ENCODE data around the gene ENO3.

Gene ENO3

DNA sequence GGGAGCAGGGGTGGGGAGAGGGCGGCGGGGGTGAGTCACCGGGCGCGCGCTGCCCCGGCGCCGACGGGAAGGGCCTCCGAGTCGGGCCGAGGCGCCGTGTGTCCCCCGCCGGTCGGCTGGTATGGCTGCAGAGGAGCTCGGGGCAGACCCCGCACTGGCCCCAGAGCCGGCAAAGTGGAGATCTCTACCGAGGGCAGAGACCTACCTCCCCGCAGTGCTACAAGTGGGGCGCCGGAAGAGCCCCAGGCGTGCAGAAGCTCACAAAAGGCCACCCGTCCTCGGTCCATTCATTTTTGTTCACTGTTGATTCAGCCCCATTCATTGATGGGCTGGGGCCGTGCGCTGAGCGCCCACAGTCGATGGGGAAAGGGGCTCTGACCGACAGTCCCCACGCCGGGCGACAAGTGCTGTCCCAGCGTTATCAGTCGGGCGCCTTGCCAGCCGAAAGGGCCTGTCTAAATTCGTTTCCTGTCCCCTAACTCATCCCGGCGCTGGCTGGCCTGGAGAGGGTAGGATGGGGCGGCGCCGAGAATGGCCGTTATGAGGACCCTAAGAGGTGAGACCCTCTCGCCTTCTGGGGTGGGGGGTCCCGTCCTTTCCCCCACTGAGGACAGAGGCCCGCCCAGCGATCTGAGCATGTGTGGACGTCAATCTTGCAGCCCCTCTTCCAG, 709 bp upstream of the ENO3 start:
- no peak for DNase-seq (ENCODE audit: low spot score)

DNA sequence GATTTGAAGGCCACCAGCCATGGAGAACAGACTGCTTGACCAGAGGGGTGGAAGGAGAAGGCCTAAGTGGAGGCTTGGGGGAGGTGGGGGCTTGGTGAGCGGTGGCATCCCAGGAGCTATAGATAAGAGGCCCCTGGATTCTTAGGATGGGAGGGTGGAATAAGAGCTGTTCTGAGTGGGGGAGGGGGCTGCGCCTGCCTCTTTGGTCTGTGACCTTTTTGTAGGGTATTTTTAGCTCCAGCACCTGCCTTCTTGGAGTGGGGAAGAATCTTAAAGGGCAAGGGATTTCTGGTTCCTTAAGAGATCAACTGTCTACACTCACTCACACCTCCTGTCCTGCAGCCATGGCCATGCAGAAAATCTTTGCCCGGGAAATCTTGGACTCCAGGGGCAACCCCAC, 567 bp downstream of the ENO3 start:
- DNase-seq (ENCODE audit: low spot score): no peak

DNA sequence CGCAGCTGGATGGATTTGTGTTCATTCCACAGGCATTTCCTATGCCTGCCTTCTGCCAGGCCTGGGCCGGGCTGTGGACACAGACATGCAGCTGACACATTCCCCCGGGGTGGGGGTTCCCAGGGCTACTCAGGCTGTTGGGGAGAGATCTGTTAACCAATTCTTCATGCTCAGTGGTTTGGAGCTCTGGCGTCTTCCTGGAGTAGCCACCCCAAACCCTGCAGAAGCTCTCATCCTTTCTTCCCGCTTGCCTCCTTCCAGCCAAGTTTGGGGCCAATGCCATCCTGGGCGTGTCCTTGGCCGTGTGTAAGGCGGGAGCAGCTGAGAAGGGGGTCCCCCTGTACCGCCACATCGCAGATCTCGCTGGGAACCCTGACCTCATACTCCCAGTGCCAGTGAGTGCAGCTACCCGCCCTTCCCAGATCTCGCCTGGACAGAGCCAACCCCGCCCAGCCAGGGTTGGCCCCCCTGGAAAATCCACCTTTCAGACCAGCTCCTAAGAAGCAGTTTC, 2.6 kb downstream of the ENO3 start:
- no peak for DNase-seq (ENCODE audit: low spot score)

DNA sequence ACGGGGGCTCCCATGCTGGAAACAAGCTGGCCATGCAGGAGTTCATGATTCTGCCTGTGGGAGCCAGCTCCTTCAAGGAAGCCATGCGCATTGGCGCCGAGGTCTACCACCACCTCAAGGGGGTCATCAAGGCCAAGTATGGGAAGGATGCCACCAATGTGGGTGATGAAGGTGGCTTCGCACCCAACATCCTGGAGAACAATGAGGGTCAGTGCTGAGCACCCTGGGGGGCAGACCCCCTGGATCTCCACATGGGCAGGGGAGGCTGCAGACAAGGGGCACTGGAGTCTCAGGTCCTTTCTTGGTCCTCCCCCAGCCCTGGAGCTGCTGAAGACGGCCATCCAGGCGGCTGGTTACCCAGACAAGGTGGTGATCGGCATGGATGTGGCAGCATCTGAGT, 4.2 kb downstream of the ENO3 start:
- no peak for DNase-seq (ENCODE audit: low spot score)

DNA sequence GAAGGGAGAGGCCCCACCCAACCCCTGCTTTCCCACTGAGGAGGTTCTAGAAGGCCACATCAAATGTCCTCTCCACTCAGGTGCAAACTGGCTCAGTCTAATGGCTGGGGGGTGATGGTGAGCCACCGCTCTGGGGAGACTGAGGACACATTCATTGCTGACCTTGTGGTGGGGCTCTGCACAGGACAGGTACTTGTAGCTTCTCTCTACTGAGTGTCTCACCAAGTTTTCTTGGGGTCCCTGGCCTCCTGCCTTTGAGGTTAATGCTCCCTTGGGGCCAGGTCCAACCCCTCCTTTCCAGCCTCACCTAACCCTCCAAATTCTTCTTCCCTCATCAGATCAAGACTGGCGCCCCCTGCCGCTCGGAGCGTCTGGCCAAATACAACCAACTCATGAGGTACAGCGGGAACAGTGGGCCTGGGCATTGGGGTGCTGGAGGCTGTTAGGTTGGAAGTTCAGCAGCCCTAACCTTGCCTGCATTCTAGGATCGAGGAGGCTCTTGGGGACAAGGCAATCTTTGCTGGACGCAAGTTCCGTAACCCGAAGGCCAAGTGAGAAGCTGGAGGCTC, 5.7 kb downstream of the ENO3 start:
- DNase-seq (ENCODE audit: low spot score): no peak

DNA sequence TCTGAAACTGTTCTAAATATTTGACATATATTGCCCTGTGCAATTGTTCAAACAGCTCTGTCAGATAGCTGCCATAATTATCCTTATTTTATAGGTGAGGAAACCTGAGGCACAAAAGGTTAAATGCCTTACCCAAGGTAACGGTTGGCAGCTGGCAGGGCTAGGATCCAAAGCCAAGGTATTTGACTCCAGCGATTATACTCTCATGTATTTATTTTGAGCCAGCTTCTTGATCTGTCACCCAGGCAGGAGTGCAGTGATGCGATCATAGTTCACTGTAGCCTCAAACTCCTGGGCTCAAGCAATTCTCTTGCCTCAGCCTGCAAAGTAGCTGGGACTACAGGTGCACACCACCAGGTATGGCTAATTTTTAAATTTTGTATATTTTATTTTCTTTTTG, 7.2 kb downstream of the ENO3 start:
- no peak for DNase-seq (ENCODE audit: low spot score)

DNA sequence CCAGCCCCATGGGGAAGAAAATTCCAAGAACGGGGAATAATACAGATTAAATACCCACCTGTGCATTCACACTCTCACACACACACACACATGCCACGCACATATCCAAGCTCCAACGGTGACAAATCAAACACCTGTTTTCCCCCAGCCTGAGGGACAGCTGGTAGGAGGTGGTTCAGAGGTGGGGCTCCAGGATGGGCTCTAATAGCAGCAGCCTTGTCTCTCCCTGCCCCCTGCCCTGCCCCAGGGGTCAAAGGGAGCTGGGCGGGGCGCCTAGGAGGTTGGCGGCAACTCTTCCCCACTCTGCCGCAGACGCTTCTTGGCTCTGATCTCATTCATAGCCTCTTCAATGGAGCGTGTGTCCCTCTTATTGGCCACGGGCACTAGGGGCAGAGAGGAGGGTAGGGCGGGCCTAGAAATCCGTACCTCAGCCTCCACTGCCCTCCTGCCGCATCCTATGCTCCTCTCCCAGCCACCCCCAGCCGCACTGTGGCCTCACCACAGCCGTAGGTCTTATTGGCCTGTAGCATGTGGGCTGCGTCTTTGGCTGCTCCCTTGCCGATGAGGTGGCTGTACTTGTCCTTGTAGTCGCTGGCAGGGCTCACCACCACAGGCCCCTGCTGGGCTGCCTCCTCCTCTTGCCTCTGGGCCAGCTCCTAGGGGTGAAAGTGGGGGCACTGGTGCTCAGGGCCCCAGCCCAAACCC, 8.5 kb downstream of the ENO3 start:
- DNase-seq (ENCODE audit: low spot score): no peak

DNA sequence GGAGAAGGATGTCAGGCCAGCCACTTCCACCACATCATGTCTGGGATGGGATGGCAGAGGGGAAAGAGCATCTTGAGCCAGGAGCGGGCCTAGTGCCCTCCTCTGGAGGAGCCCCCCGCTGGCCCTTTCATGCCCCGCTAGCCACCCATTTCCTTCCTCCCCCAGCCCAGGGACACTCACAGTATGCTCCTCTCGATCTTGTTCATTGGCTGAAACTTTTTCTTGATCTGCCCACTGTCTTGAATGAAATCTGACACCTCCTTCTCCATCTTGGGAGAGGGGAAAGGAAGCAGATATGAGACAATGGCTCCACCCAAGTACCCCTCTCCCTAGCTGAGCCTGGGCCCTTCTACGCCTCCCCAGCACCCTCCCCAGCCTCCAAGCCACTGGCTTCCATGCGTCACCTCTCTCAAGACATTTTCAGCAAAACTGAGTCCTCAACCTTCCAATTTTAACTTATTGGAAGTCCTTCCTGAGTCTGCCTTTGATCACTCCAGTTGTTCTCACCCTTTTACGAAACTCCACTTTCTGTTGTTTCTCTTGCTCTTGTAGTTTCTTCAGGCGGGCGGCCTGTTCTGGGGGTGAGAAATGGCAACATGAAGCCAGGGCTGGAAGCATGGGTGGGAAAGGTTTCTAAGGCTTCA, 9.5 kb downstream of the ENO3 start:
- no peak for DNase-seq (ENCODE audit: low spot score)

DNA sequence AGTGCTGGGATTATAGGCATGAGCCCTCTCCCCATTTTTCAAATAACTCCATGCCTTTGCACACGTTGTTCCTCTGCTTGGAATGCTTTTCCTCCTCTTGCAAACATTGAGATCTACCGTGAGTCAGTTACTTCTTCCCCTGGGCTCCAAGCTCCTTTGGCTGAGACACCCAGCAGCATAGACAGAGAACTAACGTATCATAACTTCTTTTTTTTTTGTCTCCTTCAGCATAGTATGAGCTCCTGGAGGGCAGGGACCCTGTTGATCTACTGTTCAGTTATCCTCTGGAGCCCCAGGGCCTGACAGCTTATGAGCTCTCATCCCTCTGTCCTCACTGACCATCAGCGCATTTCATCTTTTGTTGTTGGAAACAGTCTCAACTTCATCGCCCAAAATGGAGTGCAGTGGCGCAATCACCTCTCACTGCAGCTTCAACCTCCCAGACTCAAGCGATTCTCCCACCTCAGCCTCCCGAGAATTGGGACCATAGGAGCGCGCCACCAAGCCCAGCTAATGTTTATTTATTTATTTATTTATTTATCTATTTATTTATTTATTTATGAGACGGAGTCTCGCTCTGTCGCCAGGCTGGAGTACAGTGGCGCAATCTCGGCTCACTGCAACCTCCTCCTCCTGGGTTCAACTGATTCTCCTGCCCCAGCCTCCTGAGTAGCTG, 14.5 kb downstream of the ENO3 start:
- DNase-seq (ENCODE audit: low spot score): no peak

DNA sequence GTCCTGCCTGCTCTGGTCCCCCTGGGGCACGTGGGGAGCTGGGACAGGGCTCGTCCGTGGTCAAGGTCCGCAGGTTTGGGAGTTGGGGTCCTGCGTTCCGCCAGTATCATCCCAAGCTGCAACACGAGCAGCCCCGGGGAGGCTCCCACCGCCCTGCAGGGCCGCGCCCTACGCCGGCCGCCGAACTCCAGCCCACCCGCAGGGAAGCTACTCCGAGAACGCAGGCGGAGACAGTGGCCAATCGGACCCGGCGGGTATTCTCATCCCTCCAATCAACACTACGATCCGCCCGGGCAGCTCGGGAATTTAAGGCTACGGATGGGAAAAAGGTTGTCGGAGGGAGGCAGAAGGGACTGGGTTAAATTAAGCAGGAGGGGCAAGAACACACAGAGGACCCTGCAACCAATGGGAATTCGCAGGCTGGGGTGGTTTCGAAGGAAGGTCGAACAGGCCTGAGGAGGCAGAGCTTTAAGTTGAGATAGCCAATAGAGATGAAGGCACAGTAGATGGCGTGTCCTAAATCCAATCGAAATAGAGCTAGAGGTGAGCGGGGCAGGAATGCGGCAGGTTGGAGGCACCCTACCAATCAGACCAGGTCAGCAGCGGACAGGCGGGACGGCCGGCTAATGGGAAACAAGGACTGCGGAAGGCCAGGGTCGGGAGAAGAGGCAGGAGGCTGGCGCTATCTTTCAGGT, 16.1 kb downstream of the ENO3 start:
- DNase-seq (ENCODE audit: low spot score): peak; percentile 100

DNA sequence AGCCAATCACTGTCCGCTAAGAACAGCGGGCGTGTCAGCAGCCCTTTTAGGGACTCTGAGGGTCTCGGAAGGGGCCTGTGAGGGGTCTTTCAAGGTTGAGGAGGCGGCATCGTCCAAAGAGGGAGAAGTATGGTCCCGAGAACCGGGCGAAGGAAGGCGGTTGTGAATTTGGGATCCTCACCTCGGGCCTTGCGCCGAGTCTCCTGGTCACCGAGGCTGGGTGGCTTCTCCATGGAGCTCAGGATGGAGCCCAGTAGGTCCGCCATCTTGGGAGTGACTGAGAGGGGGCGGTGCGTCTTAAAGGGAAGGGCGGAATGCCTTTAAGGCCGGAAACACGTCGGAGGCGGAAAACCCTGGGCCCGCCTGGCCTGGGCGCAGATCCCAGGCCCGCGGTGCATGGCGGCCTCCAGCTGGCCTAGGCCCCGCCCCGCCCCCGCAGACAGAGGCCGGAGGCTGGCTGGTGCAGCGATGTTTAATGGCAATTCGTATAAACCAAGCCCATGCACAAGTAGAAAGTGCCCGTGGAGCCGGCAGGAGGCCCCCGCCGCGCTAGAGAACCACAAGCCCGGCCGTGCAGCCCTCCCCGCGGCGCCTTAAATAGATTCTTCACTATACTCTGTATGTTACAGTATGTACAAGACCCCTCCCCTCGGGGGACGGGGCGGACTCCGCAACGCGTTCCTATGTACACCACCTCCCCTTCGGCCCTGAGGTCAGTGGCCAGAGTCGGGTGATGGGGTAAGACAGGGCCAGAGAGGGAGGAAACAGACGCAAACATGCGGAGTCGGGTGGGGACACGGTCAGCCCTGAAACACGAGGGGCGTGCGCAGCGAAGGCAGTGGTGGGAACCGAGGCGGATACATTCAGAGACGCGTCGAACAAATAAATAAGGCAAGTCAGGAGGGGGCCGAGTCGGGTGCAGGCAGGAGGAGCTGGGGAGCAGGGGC, 16.9 kb downstream of the ENO3 start, which contains the start of gene SPAG7:
TSS of gene SPAG7 (minus strand) at position 279 of the 947 bp plus-strand sequence. CDS start at position 266, 13 bp downstream.
- DNase-seq (ENCODE audit: low spot score): peak; percentile 98

DNA sequence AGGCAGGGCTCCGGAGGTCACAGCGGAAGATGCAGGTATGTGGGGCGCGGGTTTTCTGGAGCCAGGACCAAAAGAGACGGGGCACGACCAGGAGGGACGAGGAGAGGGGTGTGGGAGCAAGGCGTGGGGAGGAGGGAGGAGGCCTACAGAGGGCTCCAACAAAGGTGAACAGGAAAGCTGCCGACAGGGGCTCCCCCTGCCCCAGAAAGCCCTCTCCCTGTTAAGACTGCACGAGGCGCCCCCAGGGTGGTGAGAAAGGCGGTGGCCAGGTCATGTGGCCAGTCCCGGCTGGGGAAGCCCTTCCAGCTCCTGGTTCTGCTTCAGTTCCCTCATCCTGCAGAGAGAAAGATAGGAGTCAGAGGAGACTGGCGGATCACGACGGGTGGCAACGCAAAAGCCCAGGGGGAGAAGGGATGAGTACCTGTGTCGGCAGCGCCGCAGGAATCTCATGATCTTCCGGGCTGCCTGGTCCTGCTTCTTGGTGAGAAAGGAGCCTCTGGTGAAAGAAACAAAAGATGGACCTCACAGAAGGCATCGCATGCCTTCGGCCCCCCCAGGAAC, 17.6 kb downstream of the ENO3 start:
- no peak for DNase-seq (ENCODE audit: low spot score)

DNA sequence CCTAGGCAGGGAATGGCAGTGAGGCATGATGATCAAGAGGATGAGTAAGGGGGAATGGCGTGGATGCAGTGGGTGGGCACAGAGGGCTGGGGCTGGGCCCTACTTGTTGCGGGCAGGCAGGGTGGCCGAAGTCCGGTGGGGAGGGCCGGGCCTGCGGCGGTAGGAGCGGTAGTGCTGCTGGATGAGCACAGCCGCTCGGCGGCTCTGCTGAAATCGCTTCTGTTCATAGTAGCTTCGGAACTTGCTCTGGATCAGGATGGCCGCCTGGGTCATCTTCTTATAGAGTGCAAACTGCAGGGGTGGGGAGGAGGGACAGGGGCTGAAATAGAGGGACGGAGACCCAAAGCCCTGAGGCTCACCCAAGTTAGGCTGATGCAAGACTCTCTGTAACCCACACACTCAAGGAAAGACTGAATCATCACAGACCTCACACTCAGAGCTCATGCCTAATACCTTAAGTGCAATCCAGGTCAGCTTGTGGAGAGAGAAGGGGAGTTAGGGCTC, 18.2 kb downstream of the ENO3 start:
- DNase-seq (ENCODE audit: low spot score): no peak

DNA sequence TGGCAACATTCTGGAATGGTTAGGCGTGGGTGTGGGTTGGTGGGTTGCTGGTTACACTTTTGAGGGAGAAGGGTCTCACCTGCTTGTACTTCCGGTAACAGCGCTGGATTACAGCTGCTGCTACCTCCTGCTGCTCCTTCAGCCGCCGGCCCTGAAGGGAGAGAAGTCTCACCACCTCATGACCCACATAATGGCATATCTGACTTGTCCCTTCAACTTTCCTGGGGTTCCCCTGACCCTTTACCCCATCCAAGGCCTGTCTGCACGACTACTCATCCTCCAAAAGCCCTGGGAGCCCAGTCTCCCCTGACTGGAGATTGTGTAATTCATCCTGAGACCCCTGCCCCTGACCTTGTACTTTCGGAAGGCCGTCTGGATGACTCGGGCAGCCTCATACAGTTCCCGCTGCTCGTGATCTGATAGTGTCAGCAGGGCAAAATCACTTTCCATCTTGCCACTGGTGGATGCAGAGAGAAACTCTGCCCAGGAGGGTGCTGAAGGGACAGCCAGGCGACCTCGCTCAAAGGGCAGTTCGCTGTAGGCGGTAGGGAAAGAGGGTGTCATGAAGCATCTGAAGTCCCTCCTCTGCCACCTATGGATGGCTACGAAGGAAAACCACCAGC, 18.7 kb downstream of the ENO3 start:
- no peak for DNase-seq (ENCODE audit: low spot score)

DNA sequence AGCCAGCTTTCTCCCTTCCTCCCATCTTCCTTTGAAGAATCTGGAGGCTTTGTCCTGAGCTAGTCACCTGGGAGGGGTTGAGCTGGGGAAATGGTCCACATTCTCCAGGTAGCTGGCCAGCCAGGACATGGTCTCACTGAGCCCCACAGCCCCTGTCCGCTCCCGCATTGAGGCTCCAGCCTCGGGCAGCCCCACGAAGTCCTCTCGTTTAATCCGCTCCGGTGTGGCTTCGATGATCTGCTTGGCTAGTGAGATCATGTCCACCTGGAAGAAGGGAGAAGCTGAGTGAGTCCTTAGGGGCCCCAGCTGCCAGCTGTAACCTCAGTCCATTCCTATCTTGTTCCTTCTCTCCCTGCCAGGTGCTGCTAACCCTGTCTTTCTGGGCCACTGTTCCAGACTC, 19.4 kb downstream of the ENO3 start:
- no peak for DNase-seq (ENCODE audit: low spot score)

DNA sequence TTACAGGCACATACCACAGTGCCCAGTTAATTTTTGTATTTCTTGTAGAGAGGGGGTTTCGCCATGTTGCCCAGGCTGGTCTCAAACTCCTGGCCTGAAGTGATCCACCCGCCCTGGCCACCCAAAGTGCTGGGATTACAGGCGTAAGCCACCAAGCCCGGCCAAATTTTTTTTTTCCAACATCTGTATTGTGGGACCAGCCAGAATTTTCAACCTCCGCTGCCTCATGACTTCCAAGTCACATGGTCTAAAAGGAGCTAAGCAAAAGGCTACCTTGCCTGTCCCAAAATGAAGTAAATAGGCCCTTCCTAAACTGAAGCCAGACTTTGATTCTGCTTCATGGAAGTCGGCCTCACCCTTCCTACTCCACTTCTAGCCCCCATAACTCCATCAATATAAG, 20.9 kb downstream of the ENO3 start:
- DNase-seq (ENCODE audit: low spot score): no peak

DNA sequence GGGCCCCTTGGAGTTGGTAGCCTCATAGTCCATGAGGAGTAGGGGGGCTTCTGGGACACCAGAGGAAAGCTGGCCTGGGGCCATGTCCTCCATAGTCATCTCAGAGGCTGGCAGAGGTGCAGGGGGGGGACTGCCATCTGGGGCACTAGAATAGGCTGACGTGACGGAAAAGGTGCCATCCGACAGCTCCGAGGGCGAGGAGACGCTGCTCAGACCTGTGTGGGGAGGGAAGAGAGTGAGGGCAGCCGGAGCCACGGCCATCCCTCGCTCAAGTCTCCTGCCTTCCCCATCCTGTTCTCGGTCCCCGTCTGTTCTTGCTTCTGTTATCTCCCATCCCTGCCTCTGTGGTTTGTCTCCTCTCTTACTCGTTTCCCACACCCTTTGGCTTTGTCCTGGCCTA, 21.4 kb downstream of the ENO3 start:
- no peak for DNase-seq (ENCODE audit: low spot score)

DNA sequence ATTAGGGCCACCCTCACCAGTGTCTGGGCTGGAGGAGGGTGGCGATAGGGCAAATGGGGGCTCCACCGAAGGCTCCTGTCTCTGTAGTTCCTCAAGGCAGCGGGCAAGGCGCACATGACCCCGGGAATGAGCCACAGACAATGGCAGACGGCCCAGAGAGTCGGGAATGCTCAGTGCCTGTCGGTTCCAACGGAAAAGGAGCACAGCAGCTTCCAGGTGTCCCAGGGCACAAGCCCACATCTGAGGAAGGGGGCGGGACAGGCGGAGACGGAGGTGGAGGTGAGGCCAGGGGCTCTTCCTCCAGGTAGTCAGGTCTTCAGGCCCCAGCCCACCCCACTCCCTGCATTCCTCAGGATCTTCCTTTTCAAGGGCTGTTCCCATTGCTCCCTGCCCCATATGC, 21.8 kb downstream of the ENO3 start:
- DNase-seq (ENCODE audit: low spot score): no peak
